GM12874 (cell line): ENCODE data around the gene LEMD1.

ENCODE experiments used
- CTCF ChIP-seq: IDR thresholded peaks from 2 replicates; pipeline ENCODE4 v1.5.1; 2011; ENCODE audit warnings: low read depth, mild to moderate bottlenecking, control low read depth, low read length, moderate library complexity; ENCODE audit not compliant: insufficient read depth

The LEMD1 gene

DNA sequence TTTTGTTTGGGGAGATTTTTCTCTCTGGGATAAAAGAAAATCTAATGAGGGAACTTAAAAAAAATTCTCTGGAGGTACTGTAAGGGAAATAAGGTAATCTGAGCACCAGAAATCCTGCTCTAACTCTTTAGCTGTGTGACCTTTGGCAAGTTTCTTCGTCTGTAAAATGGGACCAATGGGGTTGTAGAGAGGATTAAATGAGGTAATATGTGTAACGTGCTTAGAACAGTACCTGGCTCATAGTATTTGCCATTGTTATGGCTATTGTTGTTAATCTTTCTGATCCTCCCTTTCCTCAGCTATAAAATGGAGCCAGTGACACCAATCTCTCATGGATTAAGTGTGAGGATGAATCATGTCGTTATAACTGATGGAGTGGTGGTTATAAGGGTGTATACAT, 64.3 kb downstream of the LEMD1 start:
- no peak for TF ChIP-seq CTCF

- no peak for TF ChIP-seq CTCF
Measured at GRCh38 chr1:205356440-205357139, 65.3 kb downstream of the LEMD1 start, which contains the start of gene KLHDC8A. Gene KLHDC8A, minus strand, starts transcription at chr1:205356922. Its CDS starts 13,318 bp downstream, at chr1:205343604.

DNA sequence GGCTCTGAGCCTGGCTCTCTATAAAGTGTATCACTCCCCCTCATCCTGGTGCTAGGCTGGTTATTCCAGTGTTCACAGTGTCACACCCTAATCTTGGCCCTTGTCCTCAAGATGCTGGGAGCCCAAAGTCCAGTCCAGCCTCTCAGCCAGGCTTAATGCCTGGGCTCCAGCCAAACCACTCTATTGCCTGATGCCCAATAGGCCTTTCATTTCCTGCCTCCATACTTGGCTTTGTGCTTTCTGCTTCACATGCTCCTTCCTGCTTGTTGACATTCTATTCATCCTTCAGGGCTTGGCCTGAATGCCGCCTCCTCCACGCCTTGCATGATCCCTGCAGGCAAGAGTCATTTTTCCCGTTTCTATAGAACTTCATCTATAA, 66.8 kb downstream of the LEMD1 start:
- no peak for TF ChIP-seq CTCF

DNA sequence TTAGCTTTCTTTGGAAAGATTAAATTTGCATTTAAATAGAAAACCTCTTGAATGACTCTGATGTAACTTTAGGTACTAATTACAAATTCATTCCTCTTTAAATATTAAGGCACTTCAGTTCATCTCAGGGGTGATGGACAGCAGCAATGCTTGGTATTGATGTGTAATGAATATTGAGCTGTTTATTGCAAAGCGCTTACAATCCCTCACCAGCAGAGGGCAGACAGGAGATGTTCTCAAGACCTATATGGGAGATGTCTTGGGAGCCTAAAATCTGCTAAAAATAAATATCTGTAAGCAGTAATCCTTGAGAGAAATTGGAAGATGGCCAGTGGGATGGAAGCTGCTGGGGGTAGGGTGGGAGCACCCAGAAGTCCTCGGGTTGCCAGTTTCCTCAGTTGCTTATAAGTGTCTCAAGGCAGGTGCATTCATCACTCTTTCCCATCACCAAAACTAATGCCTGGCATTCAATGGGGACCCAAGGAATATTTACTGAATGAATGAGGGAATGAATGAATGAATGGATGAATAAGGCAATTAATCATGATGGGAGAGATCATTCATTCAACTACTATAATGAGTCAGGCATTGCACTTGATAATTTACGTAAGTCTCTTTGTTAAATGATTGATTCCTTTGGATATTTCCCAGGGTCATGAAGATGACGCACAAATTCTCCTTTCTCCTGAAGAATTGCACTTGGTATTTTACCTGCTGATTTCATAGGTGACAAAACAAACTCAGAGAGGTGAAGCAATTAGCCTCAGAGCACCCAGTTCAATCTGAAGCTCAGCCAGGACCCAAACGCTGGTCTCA, 67.4 kb downstream of the LEMD1 start:
- TF ChIP-seq CTCF, result peak; percentile 77

DNA sequence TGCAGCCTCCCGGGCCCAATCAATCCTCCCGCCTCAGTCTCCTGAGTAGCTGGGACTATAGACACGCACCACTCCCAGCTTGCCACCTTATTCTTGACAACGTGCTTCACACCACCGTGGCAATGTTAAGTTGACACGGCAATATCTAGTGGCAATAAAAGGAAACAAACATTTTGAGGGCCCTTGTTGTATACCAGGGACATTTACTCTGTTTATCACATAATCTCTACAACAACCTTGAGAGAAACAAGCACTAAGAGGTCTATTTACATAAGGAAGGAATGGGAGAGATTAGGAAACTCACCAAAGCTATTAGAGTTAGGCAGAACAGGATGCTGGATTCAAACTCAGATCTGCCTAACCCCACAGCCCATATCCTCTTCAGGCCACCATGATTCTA, 68.2 kb downstream of the LEMD1 start:
- TF ChIP-seq CTCF, result no peak

- TF ChIP-seq CTCF, result no peak
Measured at GRCh38 chr1:205353191-205353590, 68.7 kb downstream of the LEMD1 start.

DNA sequence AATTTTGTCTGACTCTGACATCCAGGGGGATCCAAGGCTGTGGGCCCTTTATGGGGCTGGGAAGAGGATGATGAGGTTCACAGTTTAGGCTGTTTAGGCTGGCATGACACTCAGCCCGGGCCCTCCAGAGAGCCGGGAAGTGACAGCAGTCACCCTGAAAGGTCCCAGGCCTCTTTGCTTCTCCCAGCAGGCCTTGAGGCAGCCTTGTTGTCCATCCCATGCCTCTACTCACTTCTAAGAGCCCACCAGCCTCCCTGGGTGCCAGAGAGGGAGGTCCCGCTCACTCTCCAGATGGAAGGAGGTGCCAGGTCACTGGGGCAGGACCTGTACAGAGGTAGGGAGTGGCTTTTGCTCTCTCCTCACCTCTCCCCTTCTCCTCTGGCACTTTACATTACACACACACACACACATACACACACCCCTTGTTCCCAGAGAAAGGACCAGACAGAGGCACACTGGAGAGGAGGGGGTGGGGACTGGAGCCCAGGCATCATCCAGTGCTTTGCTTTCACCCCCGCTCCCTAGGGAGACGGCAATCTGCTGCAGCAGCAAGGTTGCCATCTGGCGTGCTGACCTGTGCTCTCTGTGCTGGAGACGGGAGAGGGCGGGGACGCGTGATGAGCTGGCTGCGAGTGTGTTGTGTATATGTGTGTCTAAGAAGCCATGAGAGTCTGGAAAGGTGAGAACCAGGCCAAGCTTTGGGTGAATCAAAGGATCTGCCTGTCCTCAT, 69.7 kb downstream of the LEMD1 start:
- TF ChIP-seq CTCF, result no peak
